ENCODE measurements around the gene ADSS1.
A peak's percentile ranks its signal among the peaks of the same experiment; 100 is the strongest.

The ADSS1 gene

GRCh38 chr14:104723651-104724406 lies at the start of gene ADSS1:
ADSS1 (plus strand) TSS chr14:104724229; CDS start chr14:104724271, 42 bp downstream.
- peak; percentile 75 for DNase-seq (ENCODE audit: low spot score)

GRCh38 chr14:104675447-104675846 lies 48.6 kb upstream of the ADSS1 start:
- DNase-seq (ENCODE audit: low spot score), result no peak

- no peak for DNase-seq (ENCODE audit: low spot score)
These were observed 47.8 kb upstream of the ADSS1 start for GRCh38 chr14:104676130-104676693.

GRCh38 chr14:104676694-104677511 lies 47.1 kb upstream of the ADSS1 start:
- peak; percentile 69 for DNase-seq (ENCODE audit: low spot score)

GRCh38 chr14:104677512-104678332 lies 46.3 kb upstream of the ADSS1 start:
- peak; percentile 90 for DNase-seq (ENCODE audit: low spot score)

GRCh38 chr14:104678346-104678745 lies 45.7 kb upstream of the ADSS1 start:
- no peak for DNase-seq (ENCODE audit: low spot score)

GRCh38 chr14:104678901-104679705 lies 44.9 kb upstream of the ADSS1 start:
- peak; percentile 27 for DNase-seq (ENCODE audit: low spot score)

GRCh38 chr14:104680056-104680805 lies 43.8 kb upstream of the ADSS1 start:
- peak; percentile 93 for DNase-seq (ENCODE audit: low spot score)

- peak; percentile 93 for DNase-seq (ENCODE audit: low spot score)
These were observed 43.0 kb upstream of the ADSS1 start for GRCh38 chr14:104680806-104681688.

- no peak for DNase-seq (ENCODE audit: low spot score)
These were observed 42.3 kb upstream of the ADSS1 start for GRCh38 chr14:104681689-104682074.

- no peak for DNase-seq (ENCODE audit: low spot score)
These were observed 41.9 kb upstream of the ADSS1 start for GRCh38 chr14:104682107-104682593.

- no peak for DNase-seq (ENCODE audit: low spot score)
These were observed 40.2 kb upstream of the ADSS1 start for GRCh38 chr14:104683653-104684448.

- DNase-seq (ENCODE audit: low spot score), result no peak
These were observed 39.6 kb upstream of the ADSS1 start for GRCh38 chr14:104684449-104684821.

GRCh38 chr14:104685216-104685997 lies 38.6 kb upstream of the ADSS1 start:
- no peak for DNase-seq (ENCODE audit: low spot score)

- DNase-seq (ENCODE audit: low spot score), result no peak
These were observed 37.9 kb upstream of the ADSS1 start for GRCh38 chr14:104685998-104686610.

- no peak for DNase-seq (ENCODE audit: low spot score)
These were observed 37.2 kb upstream of the ADSS1 start for GRCh38 chr14:104686624-104687517.

Data from hematopoietic multipotent progenitor cell treated with erythropoietin and hydrocortisone succinate and interleukin-3 and kit ligand, for 17 days (in vitro differentiated cells).